CD4-positive, alpha-beta T cell treated with Interleukin-15 for 4 hours (primary cell): ENCODE data around the gene SOD2.
A peak's percentile ranks its signal among the peaks of the same experiment; 100 is the strongest.
"Not testable (repeated sequence)": the region's sequence is repeated elsewhere in the genome, so short reads cannot be mapped to it uniquely, and the experiment has no call there.

Source experiments
- DNase-seq: peaks from one replicate; pipeline ENCODE4 v3.0.0-alpha.2; 2020; ENCODE audit warnings: low spot score

The SOD2 gene

DNA sequence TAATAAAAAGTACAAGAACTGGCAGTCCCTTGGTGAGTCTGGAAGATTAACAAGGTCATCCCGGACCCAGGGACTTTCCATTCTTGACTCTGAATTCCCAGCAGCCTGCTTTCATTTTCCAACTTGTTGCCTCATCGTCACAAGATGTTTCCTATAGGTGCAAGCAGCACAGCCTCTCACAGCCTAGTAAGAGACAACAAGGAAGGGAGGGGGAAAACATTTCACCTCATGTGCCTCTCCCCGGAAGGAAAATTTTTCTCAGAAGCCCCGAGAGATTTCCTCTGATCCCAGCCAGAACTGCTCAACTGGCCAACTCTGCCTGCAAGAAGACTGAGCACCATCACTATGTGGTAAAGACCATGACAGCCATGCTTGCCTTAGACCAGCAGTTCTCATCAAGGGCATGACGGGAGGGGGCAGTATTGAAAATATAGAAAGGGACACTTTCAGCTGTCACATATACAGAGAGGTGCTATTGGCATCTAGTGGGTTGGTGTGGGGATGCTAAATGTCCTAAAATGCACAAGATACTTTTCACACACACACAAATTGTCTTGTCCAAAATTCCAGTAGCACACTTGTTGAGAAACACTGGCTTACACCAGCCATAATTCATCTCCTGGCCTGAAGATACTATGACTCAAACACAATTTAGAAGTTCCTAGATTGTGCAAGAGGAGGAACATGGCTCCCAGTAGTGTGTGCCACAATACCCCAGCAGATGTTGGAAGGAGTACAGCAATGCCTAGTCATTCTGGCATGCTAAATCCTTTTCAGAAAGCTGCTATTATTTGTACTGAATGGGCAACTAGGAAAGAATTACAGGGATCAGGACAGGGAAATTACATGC lies 23.4 kb upstream of the SOD2 start:
- no peak for DNase-seq

DNA sequence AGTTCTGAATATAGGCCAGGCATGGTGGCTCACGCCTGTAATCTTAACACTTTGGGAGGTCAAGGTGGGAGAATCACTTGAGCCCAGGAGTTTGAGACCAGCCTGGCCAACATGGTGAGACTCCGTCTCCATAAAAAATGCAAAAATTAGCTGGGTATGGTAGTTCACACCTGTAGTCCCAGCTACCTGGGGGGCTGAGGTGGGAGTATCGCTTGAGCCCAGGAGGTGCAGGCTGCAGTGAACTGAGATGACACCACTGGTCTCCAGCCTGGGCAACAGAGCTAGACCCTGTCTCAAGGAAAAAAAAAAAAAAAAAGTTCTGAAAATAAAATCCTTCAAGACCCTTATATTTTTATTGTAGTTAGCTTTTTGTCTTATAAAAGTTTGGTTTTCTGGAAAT lies 22.6 kb upstream of the SOD2 start:
- DNase-seq = no peak

DNA sequence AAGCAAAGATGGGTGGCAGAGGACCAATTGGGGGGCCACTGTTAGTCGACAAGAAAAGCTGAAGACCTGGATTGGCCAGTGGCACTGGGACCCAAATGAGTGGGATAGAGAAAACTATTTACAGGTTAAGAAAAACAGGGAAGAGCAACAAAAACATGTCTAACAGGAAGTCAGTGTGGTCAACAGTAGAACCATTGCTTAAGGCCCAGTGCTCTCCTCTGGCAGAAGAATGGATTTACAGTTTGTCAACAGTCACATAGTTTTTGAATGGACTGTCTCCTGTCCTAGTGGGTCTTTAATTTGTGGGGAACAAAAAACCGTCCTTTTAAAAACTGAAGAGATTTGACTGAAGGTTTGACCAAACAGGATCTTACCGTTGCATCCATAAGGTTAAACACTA lies 22.1 kb upstream of the SOD2 start:
- no peak for DNase-seq

DNA sequence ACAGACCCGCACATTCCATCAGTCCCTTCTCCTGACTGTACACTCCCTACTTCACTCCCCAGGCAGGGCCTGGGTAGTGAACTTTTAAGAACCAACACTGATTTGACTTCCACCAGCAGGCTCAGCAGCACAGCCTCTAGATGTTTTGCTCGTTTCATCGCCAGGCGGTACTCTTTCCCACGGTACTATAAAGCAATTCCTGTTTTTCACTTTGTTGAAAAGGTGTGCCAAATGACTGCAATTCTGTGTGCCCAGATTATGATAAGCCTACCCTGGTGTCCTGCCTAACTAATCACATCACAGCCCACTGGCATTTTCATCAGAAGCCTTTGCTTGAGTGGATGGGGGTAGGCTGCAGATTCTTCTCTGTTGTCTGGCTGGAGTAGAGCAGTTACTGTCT lies 21.4 kb upstream of the SOD2 start:
- DNase-seq = no peak

DNA sequence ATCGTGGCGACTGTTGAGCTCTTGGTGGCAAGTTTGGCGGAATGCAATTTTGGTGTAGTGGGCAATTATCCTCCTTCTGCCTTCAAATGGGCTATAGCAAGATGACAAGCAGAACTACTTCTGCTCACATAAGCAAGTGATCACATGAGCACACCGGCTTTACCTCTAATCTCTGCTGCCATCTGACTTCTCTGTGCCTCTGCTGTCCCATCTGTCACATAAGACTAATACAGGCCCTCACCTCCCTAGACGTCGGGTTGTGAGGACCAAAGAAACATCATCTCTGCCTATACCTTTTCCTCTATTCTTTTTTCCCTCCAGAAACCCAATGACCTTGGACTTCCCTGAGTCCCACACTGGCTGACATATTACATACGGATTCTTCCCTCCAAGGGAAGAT lies 20.9 kb upstream of the SOD2 start:
- no peak for DNase-seq

DNA sequence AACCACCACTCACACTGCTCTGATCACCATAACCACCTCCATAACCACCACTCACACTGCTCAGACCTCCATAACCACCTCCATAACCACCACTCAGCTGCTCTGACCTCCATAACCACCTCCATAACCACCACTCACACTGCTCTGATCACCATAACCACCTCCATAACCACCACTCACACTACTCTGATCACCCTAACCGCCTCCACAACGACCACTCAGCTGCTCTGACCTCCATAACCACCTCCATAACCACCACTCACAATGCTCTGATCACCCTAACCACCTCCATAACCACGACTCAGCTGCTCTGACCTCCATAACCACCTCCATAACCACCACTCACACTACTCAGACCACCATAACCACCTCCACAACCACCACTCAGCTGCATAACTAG lies 19.3 kb upstream of the SOD2 start:
- DNase-seq = not testable (repeated sequence)

DNA sequence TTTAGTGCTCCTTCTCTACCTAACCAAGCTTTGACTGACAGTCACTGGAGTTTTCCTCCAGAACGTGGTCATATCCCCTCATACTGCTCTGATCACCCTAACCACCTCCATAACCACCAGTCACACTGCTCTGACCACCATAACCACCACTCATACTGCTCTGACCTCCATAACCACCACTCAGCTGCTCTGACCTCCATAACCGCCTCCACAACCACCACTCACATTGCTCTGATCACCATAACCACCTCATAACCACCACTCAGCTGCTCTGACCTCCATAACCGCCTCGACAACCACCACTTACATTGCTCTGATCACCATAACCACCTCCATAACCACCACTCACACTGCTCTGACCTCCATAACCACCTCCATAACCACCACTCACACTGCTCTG lies 17.6 kb upstream of the SOD2 start:
- DNase-seq = not testable (repeated sequence)

DNA sequence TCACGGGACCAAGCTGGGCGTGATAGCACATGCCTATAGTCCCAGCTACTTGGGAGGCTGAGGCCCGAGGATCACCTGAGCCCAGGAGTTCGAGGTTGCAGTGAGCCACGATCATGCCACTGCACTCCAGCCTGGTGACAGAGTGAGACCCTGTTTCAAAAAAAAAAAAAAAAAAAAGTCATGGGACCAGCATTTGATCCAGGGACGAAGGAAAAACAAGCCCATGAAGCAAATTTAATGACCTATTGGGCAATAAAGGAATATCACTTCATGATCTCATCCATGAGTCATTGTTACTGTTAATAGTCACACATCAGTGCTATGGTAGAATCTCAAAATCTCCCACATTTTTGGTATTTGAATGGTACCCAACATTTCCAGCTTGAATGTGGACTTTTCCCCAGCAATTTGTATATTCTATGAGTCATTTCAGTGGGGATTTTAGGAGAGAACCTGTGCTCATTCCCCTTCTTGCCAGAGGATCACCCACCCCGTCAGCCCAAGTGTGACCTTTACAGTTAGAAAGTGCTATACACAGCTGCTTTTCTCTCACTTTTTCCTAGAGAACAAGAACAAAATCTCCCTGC lies 8.5 kb upstream of the SOD2 start:
- no peak for DNase-seq

DNA sequence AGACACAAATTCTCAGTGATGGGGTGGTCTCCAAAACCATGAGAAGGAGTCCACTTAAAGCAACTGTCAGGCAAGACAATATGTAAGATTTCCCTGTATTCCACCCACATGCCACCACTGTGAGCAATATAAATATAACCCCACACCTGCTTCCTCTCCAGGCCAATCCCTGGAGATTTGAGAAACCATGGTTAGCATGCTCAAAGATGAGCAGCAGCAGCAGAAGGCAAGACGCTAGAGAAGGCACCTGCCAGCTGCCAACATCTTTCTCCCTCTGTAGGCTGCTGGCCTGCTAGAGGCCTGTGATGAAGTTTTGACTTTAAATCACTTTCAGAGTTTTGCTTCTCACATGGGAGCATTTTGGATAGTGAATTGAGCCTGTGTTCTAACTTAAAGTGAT lies 7.9 kb upstream of the SOD2 start:
- no peak for DNase-seq

DNA sequence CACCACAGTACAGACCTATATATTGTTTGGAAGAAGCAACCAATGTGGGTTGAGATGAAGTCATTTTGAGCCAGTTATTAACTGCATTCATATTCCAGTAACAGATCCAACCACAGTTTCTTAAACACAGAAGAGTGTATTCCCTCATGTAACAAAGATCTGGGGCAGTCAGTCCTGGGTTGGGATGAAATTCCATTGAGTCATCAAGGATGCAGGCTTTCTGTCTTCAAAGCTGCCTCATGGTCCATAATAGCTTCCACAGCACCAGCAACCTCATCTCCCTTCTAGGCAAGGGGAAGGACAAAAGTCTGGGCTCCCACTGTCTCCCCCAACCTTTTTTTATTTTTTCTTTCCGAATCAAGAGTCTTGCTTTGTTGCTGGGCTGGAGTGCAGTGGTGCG lies 2.9 kb upstream of the SOD2 start:
- no peak for DNase-seq

DNA sequence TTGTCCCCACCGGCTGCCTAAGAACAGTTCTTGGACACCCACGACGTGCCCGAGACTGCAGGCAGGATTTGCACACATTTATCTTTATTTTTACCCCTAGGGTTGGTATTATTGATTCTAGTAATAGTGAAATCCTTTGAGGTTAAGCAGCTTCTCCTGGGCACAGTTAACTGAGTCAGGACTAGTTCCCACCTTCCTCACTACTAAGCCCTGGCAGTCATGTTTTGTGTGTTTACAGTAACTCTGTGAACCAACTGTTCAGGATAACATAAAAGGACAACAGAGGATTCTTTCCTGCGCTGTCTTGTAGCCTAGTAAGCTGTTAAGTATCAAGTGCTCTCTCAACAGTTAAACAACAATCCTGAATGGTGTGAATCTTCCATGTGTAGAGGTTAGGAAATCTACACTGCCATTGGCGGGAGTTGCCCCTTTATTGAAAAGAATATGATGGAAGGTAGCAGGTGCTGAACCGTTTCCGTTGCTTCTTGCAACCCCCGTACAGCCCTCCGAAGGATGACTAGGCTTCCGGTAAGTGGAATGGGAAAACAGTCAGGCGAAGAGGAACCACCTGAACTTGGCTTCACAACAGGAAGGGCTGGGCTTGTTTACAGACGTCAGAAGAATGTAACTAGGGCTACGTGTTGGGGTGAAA lies 979 bp upstream of the SOD2 start:
- DNase-seq = peak; percentile 60

DNA sequence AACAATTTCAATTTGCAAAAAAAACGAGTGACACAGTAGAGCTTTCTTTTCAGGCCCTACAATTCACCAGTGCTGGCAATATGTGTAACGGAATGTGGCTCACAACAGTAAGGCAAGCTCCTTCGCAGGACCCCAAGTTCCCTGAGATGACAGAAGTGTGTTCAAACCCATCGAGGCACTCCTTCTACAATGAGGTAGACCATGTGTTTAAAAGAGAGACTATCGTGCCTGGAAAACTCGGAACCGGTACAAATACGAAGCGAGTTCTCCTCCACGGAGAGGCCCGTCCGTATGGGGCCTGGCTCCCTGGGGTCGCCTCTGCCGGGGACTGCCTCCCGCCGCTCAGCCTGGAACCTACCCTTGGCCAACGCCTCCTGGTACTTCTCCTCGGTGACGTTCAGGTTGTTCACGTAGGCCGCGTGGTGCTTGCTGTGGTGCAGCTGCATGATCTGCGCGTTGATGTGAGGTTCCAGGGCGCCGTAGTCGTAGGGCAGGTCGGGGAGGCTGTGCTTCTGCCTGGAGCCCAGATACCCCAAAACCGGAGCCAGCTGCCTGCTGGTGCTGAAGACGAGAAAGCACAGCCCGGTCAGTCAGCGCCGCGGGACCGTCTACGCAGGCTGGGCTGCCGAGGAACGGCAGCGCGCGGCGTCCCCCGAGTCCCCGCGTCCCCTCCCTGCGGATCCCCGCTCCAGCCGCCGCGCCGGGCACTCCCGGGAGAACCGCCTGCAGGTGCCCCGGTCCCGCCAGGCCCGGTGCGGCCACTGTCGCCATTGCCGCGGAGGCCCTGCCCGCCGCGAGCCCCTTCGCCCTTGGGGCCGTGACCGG lies 526 bp downstream of the SOD2 start:
- DNase-seq = peak; percentile 51

DNA sequence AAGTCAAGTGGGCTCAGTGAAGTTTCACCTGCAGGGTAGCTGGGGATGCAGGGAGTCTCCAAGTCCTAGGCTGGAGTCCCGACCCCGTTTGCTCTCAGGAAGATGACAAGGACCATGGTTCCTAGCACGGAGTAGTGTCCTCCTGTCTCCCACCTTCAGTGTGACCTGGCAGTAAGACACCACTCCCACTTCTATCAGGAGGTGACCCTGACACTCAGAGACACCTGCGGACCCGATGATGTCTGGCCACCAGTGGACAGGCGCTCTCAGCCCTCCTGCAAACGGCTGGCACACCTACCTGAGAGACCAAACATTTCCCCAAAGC lies 1.1 kb downstream of the SOD2 start:
- no peak for DNase-seq

DNA sequence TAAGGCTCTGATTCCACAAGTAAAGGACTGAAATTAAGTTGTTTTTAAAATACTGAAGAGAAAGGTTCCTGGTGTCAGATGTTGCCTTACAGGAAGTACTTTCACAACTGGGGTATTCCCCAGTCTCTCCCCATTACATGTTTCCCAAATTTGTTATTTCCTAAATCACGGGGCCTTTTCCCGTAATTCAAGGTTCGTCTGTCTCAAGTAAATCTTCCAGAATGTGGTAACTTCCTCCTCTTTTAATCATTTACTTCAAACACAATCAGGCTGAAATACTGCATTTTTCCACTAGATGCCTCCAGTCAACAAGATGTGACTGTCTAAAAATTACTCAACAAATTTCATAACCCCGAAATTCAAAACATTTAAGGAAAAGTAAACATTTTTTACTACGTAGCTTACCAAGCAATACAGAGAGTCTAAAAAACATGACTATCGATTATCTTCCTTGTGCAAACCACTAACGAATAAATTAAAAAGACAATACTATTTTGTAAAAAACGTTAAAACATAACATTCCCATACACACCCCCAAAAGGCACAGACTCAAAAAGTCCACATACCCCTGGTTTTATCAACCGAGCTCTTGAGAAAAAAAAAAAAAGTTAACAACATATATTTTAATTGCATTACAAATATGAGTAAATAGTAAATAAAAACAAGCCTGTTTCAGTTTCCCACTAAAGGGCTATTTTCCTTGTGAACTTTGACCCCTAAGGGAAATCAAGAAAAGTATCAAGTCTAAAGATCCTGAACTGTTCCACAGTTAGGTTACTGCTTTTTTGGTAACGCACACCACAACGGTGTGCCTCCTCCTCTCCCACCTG lies 1.7 kb downstream of the SOD2 start:
- DNase-seq = peak; percentile 65

DNA sequence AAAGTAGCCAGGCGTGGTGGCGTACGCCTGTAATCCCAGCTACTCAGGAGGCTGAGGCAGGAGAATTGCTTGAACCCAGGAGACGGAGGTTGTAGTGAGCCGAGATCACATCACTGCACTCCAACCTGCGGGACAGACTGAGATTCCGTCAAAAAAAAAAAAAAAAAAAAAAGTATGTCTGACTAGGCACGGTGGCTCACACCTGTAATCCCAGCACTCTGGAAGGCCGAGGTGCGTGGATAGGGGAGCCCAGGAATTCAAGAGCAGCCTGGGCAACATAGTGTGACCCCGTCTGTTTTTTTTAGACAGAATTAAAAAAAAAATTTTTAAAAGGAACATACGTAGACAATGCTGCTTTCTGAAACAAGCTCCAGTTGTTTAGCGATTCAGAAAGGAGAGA lies 2.9 kb downstream of the SOD2 start:
- not testable (repeated sequence) for DNase-seq

DNA sequence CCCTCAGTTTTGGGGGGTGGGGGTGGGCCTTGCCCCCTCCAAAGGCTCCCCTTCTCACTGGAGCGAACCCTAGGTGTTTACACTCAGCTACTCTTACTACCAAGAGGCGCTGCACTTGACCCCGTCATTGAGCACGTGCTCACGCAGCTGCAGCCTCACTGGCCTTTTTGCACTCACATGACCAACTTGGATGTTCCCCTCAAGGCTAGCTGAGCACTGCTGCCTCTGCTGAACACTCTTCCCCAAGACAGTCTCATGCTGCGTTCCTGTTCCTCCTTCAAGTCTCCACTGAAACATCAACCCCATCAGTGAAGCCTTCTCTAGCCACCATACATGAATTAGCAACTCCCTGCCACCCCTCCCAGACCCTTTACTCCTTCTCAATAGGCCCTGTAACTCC lies 4.0 kb downstream of the SOD2 start:
- DNase-seq = no peak

DNA sequence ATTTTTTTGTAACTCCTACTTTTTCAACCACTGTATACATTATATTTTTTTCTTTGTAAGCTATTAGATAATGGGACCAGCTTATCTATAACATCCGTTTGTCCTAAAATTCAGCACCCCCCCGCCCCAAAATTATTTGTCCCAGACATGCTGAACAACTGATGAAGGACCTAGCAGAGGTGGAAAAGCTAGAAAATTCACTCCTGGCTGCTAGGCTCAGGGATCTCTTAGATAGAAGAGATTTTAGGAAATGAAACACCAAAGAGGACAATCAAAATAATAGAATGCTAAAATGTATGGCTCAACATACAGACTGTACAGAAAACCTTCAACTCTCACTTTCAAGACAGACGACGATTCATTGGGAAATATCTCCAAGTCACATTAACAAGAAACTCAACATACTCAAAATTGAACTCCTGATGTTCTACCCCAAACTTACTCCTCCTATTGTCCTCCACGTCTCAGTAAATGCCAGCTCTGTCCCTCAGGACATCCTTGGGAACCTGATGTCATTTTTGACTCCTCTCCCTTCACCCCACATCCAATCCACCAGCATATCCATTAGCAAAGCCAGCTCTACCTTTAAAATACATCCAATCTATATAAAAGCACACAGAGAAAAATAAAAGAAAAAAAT lies 4.7 kb downstream of the SOD2 start:
- DNase-seq = no peak

DNA sequence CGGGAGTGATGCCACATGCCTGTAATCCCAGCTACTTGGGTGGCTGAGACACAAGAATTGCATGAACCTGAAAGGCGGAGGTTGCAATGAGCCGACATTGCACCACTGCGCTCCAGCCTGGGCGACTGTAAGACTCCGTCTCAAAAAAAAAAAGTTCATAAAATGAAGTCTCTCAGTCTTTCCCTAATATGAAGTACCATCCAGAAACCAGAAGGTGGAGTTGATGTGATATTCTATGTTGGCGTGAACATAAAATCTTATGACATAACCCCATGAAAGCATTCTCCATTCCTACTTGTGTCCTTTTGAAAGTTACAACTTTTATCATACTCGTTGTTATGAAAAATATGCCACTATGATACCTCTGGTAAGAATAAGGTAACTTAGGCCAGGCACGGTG lies 5.7 kb downstream of the SOD2 start:
- no peak for DNase-seq

DNA sequence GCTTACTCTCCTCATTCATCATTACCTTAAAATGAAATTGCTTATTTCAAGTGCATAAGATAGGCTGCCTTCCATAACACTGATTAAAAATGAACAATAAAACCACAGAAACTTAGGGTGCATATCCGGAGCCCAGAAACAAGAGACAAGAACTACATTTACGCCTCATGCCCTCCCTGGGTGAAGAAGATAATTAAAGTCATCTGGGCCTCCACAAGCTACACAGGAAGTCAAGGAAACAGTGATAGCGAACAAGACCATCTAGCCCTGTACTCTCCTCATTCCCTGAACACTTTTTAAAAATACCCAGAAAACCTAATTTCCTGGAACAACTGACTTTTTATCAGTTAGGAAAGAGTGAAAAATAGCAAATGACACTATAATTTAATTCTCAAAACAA lies 6.3 kb downstream of the SOD2 start:
- DNase-seq = no peak

DNA sequence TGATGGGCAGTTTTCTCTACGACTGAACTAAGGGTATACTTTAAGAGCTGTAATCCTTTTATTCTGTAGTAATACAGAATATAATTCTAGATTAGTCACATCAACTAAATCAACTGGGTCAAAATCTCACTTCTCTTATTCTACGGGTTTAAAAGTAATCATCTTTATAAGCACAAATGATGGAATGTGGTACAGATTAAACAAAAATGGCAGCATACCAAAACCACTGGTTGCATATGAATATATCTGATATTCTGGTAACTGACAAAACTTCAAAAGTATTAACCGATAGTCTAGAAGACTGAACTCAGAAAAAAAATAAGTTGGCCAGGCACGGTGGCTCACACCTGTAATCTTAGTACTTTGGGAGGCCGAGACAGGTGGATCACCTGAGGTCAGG lies 7.0 kb downstream of the SOD2 start:
- no peak for DNase-seq

DNA sequence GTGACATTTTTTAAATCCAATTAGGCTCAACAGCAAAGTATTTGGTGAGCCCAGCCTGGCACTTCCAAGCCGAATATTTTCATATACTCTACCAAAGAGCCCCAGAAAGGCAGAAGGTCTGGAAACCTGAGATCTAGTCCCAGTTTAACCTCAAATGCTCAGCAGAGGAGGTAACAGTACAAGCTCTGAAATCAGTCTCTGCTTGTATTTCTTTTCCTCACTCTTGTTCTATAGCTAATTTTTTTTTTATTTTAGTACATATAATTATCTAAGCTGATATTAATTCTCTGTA lies 9.1 kb downstream of the SOD2 start:
- no peak for DNase-seq

DNA sequence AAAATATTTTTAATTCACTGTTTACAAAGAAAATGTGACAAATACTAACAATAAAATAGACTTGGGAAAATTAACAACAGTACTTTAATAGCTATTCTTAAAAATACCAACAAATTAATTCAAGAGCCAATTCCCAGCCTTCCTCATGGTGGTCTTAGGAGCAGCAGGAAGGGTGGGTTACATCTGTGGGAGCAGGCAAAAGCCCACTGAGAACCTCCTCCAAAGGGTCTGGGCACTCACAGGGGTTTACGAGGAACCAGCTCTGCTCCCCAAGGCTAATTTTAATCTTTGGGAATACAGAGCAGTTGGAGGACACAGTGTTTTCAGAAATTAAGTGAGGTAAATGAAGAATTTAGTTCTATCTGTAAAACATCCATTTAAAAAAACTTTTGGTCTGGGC lies 10.2 kb downstream of the SOD2 start:
- no peak for DNase-seq
